Measurements from ENCODE around the gene RPS27L.

GRCh38 chr15:63172851-63173451 is 15.7 kb upstream of the RPS27L start:
- TF ChIP-seq, protein P1, sequence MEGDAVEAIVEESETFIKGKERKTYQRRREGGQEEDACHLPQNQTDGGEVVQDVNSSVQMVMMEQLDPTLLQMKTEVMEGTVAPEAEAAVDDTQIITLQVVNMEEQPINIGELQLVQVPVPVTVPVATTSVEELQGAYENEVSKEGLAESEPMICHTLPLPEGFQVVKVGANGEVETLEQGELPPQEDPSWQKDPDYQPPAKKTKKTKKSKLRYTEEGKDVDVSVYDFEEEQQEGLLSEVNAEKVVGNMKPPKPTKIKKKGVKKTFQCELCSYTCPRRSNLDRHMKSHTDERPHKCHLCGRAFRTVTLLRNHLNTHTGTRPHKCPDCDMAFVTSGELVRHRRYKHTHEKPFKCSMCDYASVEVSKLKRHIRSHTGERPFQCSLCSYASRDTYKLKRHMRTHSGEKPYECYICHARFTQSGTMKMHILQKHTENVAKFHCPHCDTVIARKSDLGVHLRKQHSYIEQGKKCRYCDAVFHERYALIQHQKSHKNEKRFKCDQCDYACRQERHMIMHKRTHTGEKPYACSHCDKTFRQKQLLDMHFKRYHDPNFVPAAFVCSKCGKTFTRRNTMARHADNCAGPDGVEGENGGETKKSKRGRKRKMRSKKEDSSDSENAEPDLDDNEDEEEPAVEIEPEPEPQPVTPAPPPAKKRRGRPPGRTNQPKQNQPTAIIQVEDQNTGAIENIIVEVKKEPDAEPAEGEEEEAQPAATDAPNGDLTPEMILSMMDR (IDR thresholded peaks at IDR 0.05; ENCODE audit: low read length), result no peak
- TF ChIP-seq EZH2 (IDR thresholded peaks at IDR 0.05; ENCODE audit: borderline replicate concordance, low read length), result no peak
